Right lobe of liver (tissue), 6 donors: ENCODE data around the gene TAMALIN. TPM values are rescaled to one million over a fixed set of nuclear protein-coding genes. Genes with fewer than 3 reads are reported as not detected.

Source experiments
- ATAC-seq, 4 donors: fragments of 200-7000 bp; cut with Tn5 transposase; one replicate each; pipeline ENCODE4 v1.9.1; 2020; ENCODE audit warnings: mild to moderate bottlenecking in 4 of 4, moderate library complexity in 4 of 4
- DNase-seq, 3 donors: peaks; one replicate each; pipeline ENCODE4 v3.0.0-alpha.2; 2020
- H3K27ac ChIP-seq, 3 donors: fragments of 200-600 bp; one replicate each; pipeline ENCODE4 v1.8.0; 2022
- H3K27me3 ChIP-seq, 2 donors: fragments of 200-600 bp; one replicate each; pipeline ENCODE4 v1.8.0; 2022
- H3K36me3 ChIP-seq, 4 donors: fragments of 200-600 bp; sonication (generic) in 1 of 4; one replicate each; pipeline versions ENCODE4 v1.5.1 to v1.8.0; 2017 to 2022; ENCODE audit warnings: control low read depth in 1 of 4
- H3K4me1 ChIP-seq, 4 donors: fragments of 200-600 bp; sonication (generic) in 1 of 4; one replicate each; pipeline versions ENCODE4 v1.5.1 to v1.8.0; 2017 to 2022; ENCODE audit warnings: control low read depth in 1 of 4
- H3K4me3 ChIP-seq, 3 donors: fragments of 200-600 bp; one replicate each; pipeline ENCODE4 v1.8.0; 2022
- H3K9me3 ChIP-seq, 4 donors: fragments of 200-600 bp; sonication (generic) in 1 of 4; one replicate each; pipeline versions ENCODE4 v1.5.1 to v1.8.0; 2017 to 2022; ENCODE audit warnings: control low read depth in 1 of 4
- POLR2A ChIP-seq: fragments of 450-650 bp; IDR thresholded peaks from one replicate; pipeline ENCODE4 v1.6.1; 2017; ENCODE audit warnings: antibody characterized with exemption, mild to moderate bottlenecking
- WGBS: methylation state at CpG from one replicate; pipeline ENCODE4 v1.1.6; 2018; ENCODE audit warnings: low coverage, low lambda C conversion rate; ENCODE audit not compliant: insufficient coverage; ENCODE audit errors: missing lambda C conversion rate; 5-methylcytosine and 5-hydroxymethylcytosine counted together
- intact Hi-C, 2 donors: fragments of 100-400 bp; cut with DNase I; formaldehyde crosslinking; loops; one replicate each; pipeline versions ENCODE4 v1.11.2 to v1.14.1; 2022
- total RNA-seq, 6 experiments: library from RNA; depleted of rRNA in 2 of 6; stranded (reverse); fragments of >200 nt in 2 of 6; fragmentation: NEBNext Ultra II Directional in 3 of 6; extraction: Animal tissue kit (Norgen Biotek cat#: 25700) in 3 of 6; gene quantifications; one replicate each; pipeline versions ENCODE4 v1.1.0 to v1.2.4, GENCODE V29; 2016 to 2023
- TF ChIP-seq, protein P1 (sequence below), 4 donors: fragments of 200-600 bp in 3 of 4; fragments of 450-650 bp in 1 of 4; IDR thresholded peaks; one replicate each; pipeline versions ENCODE4 v1.5.1 to v1.8.0; 2016 to 2022; ENCODE audit warnings: antibody characterized with exemption in 4 of 4, mild to moderate bottlenecking in 2 of 4
- donor health status: DM: no; HTN: yes; CAD: no.
- donor health status: DM: no; HTN: no; CAD: no.
- donor health status: DM: no; HTN: no; CAD: no.
- donor health status: DM: no; HTN: yes; CAD: no.
- donor health status: DM: no; HTN: yes; CAD: no.

The TAMALIN gene
- total RNA-seq, 6 experiments from 2014 or later: 2.9 to 6.5 (median 3.9) TPM

DNA sequence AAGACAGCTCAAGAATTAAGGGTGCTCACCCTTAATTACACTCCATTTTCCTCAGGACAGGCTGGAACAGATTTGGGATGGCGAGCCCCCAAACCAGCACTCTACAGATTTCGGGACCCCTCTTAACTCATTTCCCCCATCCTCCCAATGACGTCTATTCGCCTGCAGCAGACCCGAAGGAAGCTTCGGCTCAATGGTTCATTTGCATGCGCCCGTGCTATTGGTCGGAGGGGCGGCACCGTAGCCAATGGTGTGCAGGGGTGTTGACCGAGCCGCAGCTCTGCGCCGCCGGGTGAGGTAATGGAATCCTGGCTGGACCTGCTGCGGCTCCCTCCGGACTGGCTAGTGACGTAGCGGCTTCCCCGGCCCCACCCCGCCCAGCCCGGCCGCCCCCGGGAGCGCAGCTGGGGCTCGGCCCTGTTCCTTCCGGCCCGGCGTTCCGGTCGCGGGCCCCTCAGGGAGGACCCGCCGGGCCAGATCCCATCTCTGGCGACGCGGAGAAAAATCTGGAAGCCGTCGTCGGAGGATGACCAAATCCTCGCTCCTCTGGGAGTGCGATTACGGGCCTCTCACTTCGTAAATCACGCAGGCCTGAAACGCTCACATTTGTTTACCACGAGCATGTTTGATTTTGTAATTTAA lies 26.2 kb downstream of the TAMALIN start:
- Histone ChIP-seq H3K36me3 (no peaks in the 10 kb centered on the region), H3K27ac (peak overlapping the region; percentile 69 to 94 (median 85)), H3K9me3 (no peaks in the 10 kb centered on the region), H3K27me3 (no peaks in the 10 kb centered on the region), H3K4me1 (peaks cover 0 to 17% (median 0%) of the 10 kb centered on the region in 4 donors), H3K4me3 (peak overlapping the region; percentile 2 to 42 (median 31))
- DNase-seq: peak; percentile 99
- peak; percentile 91 to 96 (median 94) for ATAC-seq
- peak; percentile 77 for TF ChIP-seq POLR2A
- TF ChIP-seq, protein P1, sequence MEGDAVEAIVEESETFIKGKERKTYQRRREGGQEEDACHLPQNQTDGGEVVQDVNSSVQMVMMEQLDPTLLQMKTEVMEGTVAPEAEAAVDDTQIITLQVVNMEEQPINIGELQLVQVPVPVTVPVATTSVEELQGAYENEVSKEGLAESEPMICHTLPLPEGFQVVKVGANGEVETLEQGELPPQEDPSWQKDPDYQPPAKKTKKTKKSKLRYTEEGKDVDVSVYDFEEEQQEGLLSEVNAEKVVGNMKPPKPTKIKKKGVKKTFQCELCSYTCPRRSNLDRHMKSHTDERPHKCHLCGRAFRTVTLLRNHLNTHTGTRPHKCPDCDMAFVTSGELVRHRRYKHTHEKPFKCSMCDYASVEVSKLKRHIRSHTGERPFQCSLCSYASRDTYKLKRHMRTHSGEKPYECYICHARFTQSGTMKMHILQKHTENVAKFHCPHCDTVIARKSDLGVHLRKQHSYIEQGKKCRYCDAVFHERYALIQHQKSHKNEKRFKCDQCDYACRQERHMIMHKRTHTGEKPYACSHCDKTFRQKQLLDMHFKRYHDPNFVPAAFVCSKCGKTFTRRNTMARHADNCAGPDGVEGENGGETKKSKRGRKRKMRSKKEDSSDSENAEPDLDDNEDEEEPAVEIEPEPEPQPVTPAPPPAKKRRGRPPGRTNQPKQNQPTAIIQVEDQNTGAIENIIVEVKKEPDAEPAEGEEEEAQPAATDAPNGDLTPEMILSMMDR (IDR thresholded peaks at IDR 0.05): no peak
- 1% methylated on average over 34 of the region's 48 CpGs for WGBS
- intact Hi-C loops: no loop called here

DNA sequence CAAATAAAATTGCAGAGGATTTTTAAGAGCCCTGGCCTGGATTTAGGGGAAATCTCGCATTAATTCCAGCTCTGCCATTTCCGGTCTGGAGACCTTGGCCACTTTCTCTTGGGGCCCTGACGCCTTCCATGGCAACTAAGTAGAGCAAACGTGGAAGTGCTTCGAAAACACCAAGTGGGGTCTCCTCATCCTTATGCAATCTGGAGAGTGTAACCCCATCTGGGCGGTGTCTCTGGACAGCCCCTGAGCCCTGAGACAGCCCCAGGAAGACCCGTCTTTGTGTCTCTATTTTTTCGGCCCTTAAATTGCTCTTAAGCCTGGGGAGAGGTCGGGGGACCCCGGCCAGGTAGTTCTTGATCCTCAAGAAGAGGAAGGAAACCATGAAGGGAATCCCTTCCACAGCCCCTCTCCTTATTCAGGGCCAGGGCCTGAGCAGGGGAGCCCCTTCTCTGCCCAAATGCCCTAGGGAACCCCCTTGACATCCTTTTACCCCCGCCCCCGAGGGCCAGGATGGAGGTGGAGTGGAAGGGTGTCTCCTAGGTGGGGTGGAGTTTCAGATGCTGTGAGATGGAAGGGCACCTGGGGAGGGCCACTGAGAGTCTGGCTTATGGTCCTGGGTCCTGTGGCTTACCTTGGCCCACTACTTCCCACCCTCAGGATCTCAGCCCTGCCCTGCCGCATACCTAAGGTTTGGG lies 26.8 kb downstream of the TAMALIN start:
- intact Hi-C loops: no loop called here
- 54% methylated on average over 6 of the region's 13 CpGs for WGBS
- H3K9me3 ChIP-seq: no peaks in the 10 kb centered on the region
- no peak for ATAC-seq
- H3K27ac ChIP-seq: peak overlapping the region; percentile 69 to 94 (median 85)
- peaks cover 0 to 17% (median 0%) of the 10 kb centered on the region in 4 donors for H3K4me1 ChIP-seq
- DNase-seq: no peak
- H3K4me3 ChIP-seq: peak overlapping the region; percentile 2 to 42 (median 31)
- no peak for TF ChIP-seq POLR2A
- TF ChIP-seq, protein P1 (IDR thresholded peaks at IDR 0.05): no peak
- no peaks in the 10 kb centered on the region for H3K27me3 ChIP-seq
- no peaks in the 10 kb centered on the region for H3K36me3 ChIP-seq

DNA sequence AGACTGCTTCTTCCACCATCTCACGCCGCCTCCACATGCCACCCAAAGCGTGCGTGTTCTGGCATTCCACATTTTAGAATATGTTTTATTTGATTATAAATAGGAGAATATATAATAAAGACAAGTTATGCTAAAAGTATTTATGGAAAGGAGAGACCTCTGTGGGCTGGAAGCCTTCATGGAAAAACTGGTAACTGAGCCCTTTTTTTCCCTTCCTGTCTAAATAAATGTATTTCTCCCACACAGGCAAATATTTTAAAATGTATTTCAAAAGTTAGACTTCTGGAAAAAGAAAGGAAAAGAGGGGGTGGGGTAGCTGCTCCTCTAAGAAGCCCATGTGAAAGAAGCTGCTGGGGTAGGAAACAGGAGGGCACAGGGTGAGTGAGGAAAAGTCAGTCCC lies 28.4 kb downstream of the TAMALIN start:
- intact Hi-C loops: no loop called here
- DNase-seq: no peak
- TF ChIP-seq, protein P1 (IDR thresholded peaks at IDR 0.05): no peak
- no peak for TF ChIP-seq POLR2A
- Histone ChIP-seq H3K4me3 (no peak overlapping the region), H3K36me3 (no peaks in the 10 kb centered on the region), H3K27me3 (no peaks in the 10 kb centered on the region), H3K27ac (no peak overlapping the region), H3K9me3 (no peaks in the 10 kb centered on the region), H3K4me1 (peaks cover 0 to 17% (median 0%) of the 10 kb centered on the region in 4 donors)
- WGBS: 95% methylated on average over 4 of the region's 4 CpGs
- no peak for ATAC-seq

DNA sequence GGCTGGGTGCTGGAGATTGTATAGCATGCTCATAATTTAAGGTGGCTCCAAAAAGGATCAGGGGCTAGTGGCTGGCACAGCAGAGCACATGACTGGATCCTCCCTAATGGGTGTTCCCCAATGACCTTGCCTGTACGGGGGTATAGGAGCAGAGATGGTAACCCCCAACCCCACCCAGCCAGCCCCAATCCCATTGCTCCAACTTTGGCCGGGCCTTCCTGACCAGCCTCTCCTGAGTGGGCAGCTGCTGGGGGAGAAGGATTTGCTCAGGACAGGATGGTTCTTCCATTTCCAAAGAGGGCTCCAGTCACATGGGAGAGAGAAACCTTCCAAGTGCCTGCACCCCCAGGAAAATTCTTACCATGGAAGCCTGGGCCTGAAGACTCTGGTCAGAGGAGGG lies 29.2 kb downstream of the TAMALIN start:
- Histone ChIP-seq H3K4me1 (peaks cover 0 to 17% (median 0%) of the 10 kb centered on the region in 4 donors), H3K36me3 (no peaks in the 10 kb centered on the region), H3K27ac (peak overlapping the region in 2 of 3 donors; percentile 76 to 90), H3K9me3 (no peaks in the 10 kb centered on the region), H3K4me3 (no peak overlapping the region), H3K27me3 (no peaks in the 10 kb centered on the region)
- WGBS: no CpG with 5 or more reads among the region's 2 CpGs
- DNase-seq (no peak), ATAC-seq (no peak)
- intact Hi-C loops: no loop called here
- no peak for TF ChIP-seq POLR2A
- TF ChIP-seq, protein P1 (IDR thresholded peaks at IDR 0.05): no peak
